Inflammatory macrophage (primary cell): Measurements from ENCODE around the gene HDAC4.

Experiments used
- DNase-seq, 2 donors: peaks; one replicate each; pipeline ENCODE4 v3.0.0-alpha.2; 2020 to 2022

Gene HDAC4

DNA sequence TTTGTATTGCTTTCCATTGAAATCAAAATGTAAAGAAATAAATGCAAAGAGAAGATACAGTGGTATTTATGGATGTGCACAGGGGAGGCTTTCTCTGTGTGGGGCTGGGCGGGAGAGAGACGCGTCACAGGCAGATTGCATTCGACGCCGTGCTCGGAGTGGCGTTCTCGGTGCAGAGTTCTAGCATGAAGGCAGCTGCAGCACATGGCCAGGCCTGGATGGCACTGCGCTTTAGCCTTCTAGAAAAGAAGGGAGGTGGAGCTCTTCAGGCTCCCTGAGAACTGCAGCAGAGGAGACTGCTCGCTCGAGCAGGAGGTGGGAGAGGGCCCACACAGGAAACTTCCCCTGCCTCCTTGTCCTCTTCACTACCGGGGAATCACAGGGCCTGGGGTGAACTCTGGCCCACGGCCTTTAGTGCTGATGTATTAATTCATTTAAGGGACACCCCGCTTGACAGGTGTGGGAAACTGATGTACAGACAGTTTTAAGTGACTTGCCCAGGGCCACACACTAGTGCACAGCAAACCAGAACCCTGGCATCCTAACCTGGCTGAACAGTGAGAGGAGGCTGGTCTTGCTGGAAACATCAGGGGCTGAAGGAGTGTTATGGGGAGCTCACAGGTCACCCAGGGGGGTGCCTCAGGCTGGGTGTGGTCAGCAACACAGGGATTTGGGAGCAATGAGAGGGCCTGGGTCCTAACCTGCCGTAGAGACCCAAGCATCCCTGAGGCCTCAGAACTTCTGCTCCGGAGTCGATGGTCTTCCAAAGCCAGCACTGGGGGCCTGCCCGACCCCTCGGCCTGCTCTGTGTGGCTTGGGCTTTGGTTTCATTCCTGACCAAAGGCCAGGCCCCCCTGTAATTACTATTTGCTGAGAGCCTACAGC is 199.9 kb downstream of the HDAC4 start:
- DNase-seq: no peak

DNA sequence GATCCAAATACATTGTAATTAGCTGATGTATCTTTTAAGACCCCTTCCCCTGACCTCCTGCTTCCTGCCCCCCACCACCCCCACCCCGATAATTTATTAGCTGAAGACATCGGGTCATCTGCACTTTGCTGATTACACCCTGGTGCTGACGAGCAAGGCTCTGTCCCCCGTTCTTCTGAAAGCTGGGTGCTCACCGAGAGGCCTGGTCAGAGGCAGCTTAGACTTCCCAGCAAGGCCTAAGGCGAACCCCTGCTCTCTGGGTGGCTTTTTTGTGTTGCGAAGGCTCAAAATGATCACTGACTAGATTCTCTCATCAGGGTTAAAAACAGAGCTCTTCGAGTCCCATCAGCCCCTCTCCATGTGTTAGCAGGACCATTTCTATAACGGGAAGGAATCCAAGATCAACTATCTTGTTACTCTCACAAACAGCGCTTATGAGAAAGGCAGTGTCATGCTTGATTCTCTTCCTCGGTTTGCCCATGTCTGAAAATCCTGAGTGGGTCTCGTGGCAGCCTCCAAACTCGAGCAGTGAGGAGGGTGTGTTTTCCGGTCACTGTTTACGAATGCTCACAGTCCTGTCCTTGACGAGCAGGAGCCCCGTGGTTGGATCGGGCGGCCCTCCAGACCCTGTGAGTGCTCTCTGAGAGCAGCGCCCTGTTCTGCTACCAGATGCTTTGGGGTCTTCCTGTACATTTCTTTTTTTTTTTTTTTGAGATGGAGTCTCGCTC is 201.6 kb downstream of the HDAC4 start:
- no peak for DNase-seq

DNA sequence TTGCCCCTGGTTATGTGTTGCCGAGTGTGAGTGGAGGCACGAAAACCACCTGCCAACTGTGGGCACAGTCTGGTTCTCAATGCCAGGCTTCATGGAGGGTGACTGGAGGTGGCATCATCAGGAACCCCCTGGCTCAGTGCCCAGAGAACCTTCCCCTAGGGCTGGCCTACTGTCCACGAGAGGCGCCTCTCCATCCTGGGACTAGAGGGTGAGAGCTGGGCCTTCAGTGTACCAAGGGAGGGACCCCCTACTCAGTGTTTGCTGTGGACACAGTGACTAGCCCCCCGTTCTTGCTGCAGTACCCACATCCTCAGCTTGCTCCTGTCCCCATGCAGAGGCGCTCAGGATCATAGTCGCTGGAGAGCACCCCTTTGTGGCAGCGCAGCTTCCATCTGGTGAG is 202.6 kb downstream of the HDAC4 start:
- DNase-seq: no peak

DNA sequence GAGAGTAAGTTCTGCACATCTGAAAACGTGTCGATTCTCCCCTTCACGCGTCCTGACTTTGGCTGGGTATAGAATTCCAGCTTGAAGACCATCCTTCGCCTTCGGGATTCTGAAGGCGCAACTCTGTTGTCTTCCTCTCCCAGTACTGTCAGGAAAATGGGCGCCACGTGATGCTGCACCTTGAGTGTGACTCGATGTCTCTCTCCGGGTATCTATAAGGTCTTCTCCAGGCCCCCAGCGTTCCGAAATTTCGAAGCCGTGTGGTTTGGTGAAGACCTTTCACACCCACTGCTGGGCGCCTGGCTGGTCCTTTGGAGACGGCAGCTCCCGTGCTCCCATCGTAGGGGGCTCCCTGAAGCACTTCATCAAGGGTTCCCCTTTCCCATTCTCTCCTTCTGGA is 203.7 kb downstream of the HDAC4 start:
- DNase-seq: no peak

DNA sequence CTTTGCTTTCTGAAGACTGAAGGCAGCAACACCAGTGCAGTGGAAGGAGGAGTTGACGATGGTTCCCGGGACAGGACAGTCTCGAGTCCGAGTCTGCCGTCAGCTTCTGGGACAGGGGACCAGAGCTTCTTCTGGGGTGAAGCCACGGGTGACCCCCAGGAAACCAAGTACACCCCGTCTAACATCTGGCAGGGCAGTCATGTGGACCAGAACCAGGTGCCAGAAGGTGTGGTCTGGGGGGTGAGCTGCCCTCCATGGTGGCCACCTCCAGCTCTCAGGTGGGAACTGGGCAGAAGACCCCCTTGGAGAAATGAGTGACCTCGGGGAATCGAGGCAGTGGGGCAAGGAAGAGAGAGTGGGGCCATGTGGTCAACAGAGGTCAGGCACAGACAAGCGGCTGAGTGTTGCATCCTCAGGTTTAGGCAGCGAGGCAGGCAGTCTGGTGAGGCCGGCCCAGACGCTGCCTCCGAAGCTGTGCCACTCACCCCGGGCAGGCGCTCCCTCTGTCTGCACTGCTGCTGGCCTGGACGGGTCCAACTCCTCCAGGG is 204.3 kb downstream of the HDAC4 start:
- no peak for DNase-seq

DNA sequence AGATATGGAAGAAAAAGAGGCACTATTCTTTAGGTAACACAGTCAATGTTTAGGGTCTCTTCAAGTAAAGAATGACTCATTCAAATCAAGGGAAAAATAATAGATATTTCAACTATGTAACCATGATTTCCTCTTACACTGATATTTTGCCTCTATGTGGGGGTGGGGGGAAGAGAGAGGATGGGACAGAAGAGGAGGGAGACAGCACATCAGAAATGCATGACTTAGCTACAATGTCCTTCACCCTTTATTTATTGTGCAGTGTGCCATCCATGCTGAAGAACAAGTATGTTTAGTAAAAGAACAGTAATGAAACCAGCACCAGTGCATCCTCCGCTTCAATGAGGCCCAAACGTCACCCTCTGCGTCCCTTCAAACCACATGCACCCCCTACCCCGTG is 204.8 kb downstream of the HDAC4 start:
- DNase-seq: no peak

DNA sequence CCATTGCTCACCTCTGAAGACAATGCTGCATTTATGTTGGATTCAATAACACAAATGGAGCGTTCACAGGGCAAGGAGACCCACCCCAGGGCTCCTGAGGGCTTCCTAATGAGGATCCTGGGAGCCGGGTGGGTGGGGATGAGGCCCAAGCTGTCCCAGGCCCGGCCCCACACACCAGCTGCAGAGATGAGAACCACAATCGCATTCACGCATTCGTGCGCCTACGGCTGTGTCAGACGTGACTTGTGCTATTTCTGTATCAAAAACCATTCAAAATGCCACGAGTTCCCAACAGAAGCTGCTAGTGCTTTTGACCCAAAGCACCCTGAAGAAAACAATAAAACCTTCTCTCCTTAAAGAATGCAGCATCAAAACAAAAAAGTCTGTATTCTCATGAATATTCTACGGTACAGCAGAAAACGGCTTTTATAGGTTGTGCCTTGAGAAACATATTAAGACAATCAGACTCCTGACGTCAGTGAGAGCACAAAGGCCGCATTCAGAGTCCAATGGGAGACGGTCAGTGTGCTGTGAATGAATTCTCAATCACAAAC is 205.4 kb downstream of the HDAC4 start:
- DNase-seq: no peak

DNA sequence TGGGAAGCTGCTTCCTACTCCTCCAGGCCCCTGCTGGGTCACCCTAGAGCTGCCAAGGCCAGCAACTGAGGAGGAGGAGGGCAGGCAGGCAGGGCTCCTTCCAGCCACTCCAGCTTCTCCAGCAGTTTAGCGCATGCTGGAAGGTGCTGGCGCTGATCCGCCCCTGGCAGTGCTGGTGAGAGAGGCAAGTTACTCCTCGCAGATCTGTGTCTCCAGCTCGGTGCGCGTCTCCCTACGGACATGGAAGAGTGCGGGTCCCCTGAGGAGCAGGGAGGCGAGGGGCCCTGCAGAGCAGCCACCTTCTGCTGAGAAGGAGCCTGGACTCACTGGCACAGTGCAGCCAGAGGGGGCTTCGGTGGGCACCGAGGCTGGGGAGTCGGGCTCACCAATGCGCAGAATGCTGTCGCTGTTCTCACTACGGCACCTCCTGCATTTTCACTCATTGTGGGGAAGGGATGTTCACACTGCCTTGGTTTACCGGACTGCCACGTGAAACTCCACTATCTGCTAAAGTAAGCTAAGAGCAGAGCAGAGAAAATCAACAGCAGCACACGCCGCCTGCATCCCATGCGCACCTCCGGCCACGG is 206.0 kb downstream of the HDAC4 start:
- DNase-seq: no peak

DNA sequence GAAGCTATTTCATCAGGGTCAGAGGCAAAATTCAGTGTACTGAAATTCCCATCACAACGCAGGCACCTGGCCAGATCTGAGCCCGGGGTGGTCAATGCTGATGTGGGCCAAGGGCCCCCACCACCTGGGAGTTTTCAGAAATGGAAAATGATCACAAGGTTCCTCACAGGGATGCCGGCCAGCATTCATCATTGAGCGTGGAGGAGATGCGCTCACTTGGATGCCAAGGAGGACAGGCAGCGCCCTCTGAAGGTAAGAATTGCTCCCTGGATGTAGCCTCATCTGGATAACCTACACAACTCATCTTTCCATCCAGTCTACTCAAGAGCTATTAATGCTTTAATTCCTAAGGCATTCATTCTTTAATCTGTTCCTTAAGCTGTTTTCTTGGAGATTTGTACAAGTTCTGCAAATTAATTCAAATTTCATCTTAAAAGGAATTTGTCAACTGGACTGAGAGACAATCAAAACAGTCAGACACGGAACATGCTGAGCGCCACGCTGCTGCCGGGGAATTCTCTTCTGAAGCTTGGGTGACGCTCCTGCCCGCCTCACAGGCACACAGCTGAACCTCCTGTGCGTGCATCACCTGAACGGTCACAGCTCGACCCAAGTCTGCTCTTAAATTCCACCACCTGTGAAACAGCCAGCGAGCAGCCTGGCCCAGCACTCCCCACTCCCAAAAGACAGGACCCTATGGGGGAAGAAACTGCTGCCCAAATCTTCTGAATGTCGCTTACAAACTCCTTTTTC is 206.7 kb downstream of the HDAC4 start:
- DNase-seq: no peak

DNA sequence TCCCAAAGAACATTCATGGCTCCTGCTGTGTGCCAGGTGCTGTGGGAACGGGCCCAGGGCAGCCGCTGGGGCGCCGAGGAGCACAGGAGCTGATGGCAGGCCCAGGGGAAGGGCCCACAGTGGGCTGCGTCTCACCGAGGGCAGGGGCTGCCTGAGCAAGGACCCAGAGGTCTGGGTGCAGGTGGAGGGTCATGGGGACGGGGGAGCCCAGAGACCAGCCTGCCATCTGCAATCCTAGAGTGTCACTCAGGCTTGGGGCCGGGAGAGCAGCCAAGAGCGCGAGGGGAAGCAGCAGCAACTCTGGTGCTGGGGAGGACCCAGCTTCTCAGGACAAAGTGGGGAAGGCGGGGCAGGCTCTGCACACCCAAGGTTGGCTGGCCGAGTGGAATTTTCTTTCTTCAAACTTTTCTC is 207.4 kb downstream of the HDAC4 start:
- no peak for DNase-seq

DNA sequence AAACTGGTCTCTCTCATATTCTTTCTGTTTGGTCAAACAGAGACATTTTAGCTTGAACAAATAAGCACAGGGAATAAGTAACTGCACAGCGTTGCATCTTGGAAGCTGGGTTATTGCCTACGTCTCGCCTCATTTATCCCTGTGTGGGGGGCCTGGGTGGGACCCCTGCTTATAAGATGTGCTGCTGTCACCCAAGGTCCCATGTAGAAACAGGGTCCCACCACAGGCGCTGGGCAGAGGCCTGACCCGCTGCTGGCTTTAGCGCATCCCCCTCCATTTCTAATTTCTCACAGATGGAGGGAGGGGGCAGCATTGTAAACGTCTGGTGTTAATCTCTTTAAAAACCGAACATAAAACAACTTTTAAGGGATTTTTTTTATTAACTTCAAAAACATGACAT is 207.8 kb downstream of the HDAC4 start:
- DNase-seq: no peak

DNA sequence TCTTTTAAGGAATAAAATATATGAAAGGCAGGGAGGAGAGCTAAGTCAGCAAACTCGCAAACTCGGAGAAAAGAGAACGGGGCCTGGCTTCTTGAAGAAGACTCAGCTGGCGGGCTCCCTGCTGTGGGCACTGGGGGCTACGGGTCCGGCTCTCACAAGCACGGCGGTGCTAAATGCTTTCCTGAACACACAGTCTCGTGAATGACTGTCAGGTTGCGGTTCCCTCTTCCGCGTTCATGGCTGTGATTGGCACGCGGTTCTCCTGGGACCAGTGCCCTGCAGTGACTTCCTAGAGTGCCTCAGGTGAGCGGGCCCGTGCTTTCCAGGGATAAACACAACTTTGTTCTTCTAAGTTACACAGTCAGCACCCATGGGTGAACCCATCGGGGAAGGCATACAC is 208.4 kb downstream of the HDAC4 start:
- peak in 1 of 2 donors; percentile 2 for DNase-seq

DNA sequence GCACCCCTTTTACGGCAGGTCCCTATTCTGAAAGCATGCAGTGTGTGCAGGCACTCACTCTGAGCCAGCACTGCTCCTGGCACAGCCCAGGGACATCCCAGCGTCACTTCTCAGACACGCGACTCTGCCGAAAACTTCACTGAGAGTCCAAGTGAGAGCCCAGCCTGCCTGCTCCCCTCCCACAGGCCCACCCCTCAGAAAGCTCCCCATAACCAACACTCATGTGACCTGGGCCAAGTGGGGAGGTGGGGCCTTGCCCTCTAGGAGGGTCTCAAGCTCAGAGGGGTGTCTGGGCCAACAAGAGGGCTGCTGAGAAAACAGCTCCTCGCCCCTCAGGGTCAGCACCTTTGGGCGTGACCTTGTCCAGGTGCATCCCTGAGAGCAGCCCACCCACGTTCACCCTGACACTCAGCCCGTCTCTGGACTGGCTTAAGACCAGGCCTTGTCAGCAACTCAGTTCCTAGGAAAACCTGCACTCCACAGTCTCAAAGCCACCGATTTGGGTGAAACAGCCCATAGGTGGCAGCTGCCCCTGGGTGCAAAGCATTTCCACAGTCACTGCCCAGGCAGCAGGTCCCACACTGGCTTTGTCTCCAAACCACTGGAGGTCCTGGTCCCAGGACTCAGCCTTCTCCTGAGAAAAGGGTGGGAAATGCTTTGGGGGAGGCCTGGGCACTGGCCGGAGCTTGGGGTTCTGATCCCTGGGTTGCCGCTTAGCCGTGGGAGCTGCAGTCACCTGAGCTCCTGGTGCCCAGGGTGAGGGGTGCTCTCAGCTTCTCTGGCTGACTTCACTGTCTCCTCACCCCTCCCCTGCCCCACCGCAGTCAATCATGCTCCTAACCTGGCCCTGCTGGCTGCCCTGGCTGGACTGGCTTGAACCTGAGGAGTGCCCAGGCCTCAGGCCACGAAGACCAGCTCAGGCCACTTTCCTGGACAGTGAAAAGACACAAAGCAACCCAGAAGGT is 209.6 kb downstream of the HDAC4 start:
- no peak for DNase-seq

DNA sequence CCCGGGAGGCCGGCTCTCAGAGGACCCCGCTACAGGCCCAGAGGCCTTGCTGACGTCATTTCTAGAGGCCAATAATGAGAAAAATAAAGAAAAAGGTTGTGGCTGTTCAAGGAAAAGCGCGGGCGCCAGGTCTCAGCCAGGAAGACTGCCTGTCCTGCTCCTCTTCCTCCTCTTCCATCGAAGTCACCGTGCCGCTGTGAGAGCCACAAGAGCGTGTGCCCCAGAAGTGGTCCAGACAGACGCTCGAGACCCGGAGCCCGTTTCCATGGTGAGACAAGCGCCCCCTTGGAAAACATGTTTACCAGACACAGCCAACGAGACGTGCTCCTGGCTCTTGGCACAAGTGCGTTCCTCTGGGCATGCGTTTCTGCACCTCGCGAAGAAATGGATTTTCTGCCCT is 210.5 kb downstream of the HDAC4 start:
- no peak for DNase-seq

DNA sequence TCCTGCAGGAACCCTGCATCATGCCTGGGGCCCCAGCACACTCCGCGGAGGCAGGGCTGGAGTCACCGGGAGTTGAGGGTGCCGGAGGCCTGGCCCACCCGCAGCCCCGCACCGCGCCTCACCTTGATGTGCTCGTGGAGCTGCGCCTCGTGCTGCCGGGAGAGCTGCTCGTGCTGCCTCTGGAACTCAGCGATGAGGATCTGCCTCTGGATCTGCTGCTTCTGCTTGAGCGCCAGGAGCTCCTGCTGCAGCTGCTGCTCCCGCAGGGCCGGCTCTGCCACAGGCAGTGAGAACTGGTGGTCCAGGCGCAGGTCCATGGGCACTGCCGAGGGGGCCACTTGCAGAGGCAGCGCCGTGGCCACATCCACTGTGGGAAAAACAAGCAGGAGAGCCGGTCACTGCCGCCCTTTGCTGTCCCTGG is 211.1 kb downstream of the HDAC4 start:
- no peak for DNase-seq

DNA sequence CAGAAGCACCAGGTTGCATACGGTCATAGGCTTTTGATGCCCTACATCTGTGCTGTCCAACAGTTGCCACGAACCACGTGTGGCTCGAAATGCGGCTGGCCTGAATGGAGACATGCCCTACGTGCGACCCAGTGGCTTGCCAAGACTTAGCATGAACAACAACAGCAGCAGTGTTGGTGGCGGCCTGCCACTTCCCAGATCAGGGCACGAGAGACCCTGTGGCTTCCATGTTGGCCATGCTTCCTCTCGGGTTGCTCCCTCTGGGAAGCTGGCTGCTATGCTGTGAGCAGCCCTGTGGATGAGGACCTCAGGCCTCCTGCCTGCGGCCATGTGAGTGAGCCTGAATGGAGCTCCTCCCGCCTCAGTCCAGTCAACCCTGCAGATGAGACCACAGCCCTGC is 212.3 kb downstream of the HDAC4 start:
- no peak for DNase-seq

DNA sequence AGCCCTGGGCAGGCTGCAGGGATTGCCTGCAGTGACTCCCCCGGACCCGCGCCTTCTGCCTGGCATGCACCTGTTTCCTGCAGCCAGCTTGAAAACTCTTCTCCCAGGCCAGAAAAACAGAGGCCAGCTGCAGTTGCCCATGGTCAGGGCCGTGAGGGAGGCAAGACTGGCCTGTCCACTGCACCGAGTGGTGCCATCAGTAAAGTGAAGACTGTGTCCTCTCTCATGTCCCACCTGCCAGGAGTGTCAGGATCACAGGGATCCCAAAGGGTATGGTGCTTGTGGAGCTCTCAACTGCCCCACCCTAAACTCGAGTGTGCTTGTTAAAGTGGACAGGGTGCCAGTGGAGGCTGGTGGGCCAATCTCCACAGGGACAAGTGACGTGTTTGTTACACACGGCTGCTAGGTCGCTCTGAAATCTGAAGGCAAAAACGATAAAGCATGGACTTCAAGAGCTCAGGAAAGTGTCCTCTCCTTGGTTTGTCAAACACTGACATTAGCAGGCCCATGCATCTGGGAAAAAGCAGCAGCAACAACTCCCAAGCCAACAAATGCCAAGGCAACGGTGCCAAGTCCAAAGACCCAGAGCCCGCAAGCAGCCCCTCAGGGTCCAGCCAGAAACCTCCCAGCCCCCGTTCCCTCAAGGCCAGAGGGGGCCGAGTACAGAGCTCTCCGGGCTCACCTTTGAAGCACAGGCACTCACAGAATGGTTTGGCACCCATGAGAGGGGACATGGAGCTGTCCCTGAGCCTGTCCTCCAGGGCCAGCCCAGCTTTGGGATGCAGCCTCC is 213.2 kb downstream of the HDAC4 start:
- DNase-seq: no peak

DNA sequence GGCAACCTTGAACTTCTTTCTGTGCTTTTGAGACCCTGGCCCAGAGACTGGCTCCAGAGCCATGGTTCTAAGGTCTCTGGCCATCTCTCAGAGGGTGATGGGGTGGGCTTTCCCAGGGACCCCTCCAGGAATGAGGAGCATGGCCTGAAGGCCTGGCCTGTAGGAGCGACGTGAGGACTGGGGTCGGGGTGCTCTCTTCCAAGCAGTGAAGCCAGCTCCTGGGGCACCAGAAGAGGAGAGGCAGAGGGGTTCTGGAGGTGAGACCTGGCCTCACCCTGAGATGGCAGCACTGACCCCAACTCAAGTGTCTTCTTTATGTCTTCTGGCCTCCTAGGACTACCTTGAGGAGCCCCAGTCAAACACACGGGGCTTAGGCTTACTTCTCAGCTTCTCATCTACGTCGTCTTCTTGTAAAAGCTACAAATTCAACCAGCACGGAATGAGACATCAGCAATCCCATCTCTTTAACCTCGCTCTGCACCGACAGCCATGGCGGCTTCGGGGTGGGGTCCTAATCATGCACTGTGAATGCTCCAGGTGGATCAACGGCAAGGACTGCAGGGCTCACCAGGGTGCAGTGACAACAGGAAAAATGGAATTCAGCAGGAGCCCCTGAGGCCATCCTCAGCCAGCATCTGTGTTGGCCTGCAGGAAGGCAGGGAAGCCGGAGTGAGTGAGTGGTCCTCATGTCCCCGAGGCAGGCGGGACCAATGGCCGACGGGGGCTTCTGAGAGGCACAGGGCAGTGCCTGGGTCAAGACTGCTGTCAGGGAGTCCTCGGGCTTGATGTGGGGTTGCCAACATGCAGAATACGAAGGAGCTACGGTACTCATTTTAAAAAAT is 214.1 kb downstream of the HDAC4 start:
- no peak for DNase-seq
